GM12878 (cell line): ENCODE data around the gene SCAF8. TPM values are rescaled to one million over a fixed set of nuclear protein-coding genes. Genes with fewer than 3 reads are reported as not detected.

Source experiments
- ATAC-seq: fragments of 200-7000 bp; cut with Tn5 transposase; 3 replicates; pipeline ENCODE4 v1.9.1; 2020; ENCODE audit warnings: mild to moderate bottlenecking, moderate library complexity
- Bru-seq: library from RNA; stranded (reverse); fragments of 400-500 nt; gene quantifications from one replicate; lab custom pipeline; 2021; lab: Mats Ljungman, UMichigan
- BruChase-seq, 2 experiments: library from RNA; stranded (reverse); fragments of 400-500 nt; gene quantifications; one replicate each; lab custom pipeline; 2021; lab: Mats Ljungman, UMichigan
- BruUV-seq: library from RNA; stranded (reverse); fragments of 400-500 nt; replicated peaks from 2 replicates; lab custom pipeline; 2021; lab: Mats Ljungman, UMichigan
- CTCF ChIA-PET: fragments of 300-600 bp; sonication (Branson Sonifier 250); formaldehyde crosslinking; extraction: SDS; loops from one replicate; lab custom pipeline; 2021; ENCODE audit warnings: inconsistent platforms; lab: Yijun Ruan, JAX
- POLR2A ChIA-PET: fragments of 350-600 bp; formaldehyde crosslinking; extraction: SDS; loops from one replicate; lab custom pipeline; 2021; ENCODE audit warnings: inconsistent platforms; lab: Charles Lee
- RAD21 ChIA-PET: fragments of 300-600 bp; sonication (Branson Sonifier 250); formaldehyde crosslinking; loops from one replicate; lab custom pipeline; 2023; ENCODE audit warnings: antibody characterized with exemption; ENCODE audit not compliant: unreplicated experiment; lab: Charles Lee
- SMC1A ChIA-PET: fragments of 300-600 bp; sonication (Branson Sonifier 250); formaldehyde crosslinking; loops from one replicate; lab custom pipeline; 2023; ENCODE audit not compliant: unreplicated experiment, uncharacterized antibody; lab: Charles Lee
- DNase-seq: peaks from one replicate; pipeline ENCODE4 v3.0.0-alpha.2; 2011; ENCODE audit warnings: low read depth, low spot score
- FAIRE-seq: peaks from 3 replicates; lab custom pipeline; 2011; peaks lifted over from hg19 to GRCh38; lab: Jason Lieb, UNC
- H2AFZ ChIP-seq: 2 replicates; pipeline ENCODE4 v1.6.0; 2011; ENCODE audit warnings: low read depth, low read length, control low read depth; ENCODE audit not compliant: control insufficient read depth
- H3K27ac ChIP-seq: 2 replicates; pipeline ENCODE4 v1.5.1; 2011; ENCODE audit warnings: control low read depth; ENCODE audit not compliant: control insufficient read depth, insufficient read depth
- H3K27me3 ChIP-seq, 2 experiments: replicated peaks in 1 of 2; 2 replicates each; pipeline versions ENCODE4 v1.6.0 to v1.6.1; 2011; ENCODE audit warnings: low read length in 1 of 2; ENCODE audit not compliant: control insufficient read depth in 2 of 2, insufficient read depth in 2 of 2
- H3K36me3 ChIP-seq, 2 experiments: 2 replicates each; pipeline ENCODE4 v1.5.1; 2011; ENCODE audit warnings: low read length in 1 of 2; ENCODE audit not compliant: control insufficient read depth in 2 of 2, insufficient read depth in 2 of 2
- H3K4me1 ChIP-seq: 2 replicates; pipeline ENCODE4 v1.6.1; 2011; ENCODE audit warnings: mild to moderate bottlenecking, low read length, moderate library complexity, mixed read lengths; ENCODE audit not compliant: control insufficient read depth, insufficient read depth
- H3K4me2 ChIP-seq: 2 replicates; pipeline ENCODE4 v1.6.0; 2011; ENCODE audit warnings: control low read depth; ENCODE audit not compliant: control insufficient read depth, insufficient read depth
- H3K4me3 ChIP-seq: fragments of 200-600 bp; sonication (generic); 2 replicates; pipeline ENCODE4 v1.5.1; 2016
- H3K79me2 ChIP-seq: 2 replicates; pipeline ENCODE4 v1.6.0; 2011; ENCODE audit warnings: low read length; ENCODE audit not compliant: control insufficient read depth, insufficient read depth
- H3K9ac ChIP-seq: 2 replicates; pipeline ENCODE4 v1.8.0; 2011; ENCODE audit warnings: low read length, control low read depth, mixed read lengths; ENCODE audit not compliant: control insufficient read depth, insufficient read depth
- H3K9me3 ChIP-seq: replicated peaks from 3 replicates; pipeline ENCODE4 v1.5.1; 2011; ENCODE audit warnings: mild to moderate bottlenecking, low read length; ENCODE audit not compliant: control insufficient read depth, insufficient read depth
- H4K20me1 ChIP-seq: 2 replicates; pipeline ENCODE4 v1.6.0; 2011; ENCODE audit not compliant: control insufficient read depth, insufficient read depth
- EZH2 ChIP-seq: IDR thresholded peaks from 2 replicates; pipeline ENCODE4 v1.6.1; 2012; ENCODE audit warnings: low read depth, mild to moderate bottlenecking, control low read depth, inconsistent platforms, low read length, borderline replicate concordance; ENCODE audit not compliant: control insufficient read depth
- GABPA ChIP-seq: IDR thresholded peaks from 2 replicates; pipeline ENCODE4 v1.6.1; 2014; ENCODE audit warnings: antibody characterized with exemption, low read depth, mild to moderate bottlenecking, inconsistent platforms
- JUNB ChIP-seq: IDR thresholded peaks from 2 replicates; pipeline ENCODE4 v1.6.1; 2016; ENCODE audit warnings: antibody characterized with exemption, mild to moderate bottlenecking
- LARP7 ChIP-seq: fragments of 450-650 bp; IDR thresholded peaks from 2 replicates; pipeline ENCODE4 v1.6.1; 2017; ENCODE audit warnings: mild to moderate bottlenecking
- MEF2B ChIP-seq: fragments of 450-650 bp; IDR thresholded peaks from 2 replicates; pipeline ENCODE4 v1.6.1; 2018; ENCODE audit warnings: mild to moderate bottlenecking, moderate library complexity; ENCODE audit not compliant: partially characterized antibody, poor library complexity, severe bottlenecking
- MYB ChIP-seq: fragments of 150-350 bp; IDR thresholded peaks from 2 replicates; pipeline ENCODE4 v1.6.1; 2014; ENCODE audit warnings: mild to moderate bottlenecking, low read depth, low read length, borderline replicate concordance
- NBN ChIP-seq: fragments of 450-650 bp; IDR thresholded peaks from 2 replicates; pipeline ENCODE4 v1.6.1; 2016
- NFYB ChIP-seq: IDR thresholded peaks from 2 replicates; pipeline ENCODE4 v1.6.1; 2011; ENCODE audit warnings: low read depth, mild to moderate bottlenecking, low read length, improper control_type of control experiment, moderate library complexity; ENCODE audit not compliant: insufficient read depth
- NKRF ChIP-seq: fragments of 450-650 bp; conservative IDR thresholded peaks from 2 replicates; pipeline ENCODE4 v1.6.1; 2017; ENCODE audit warnings: mild to moderate bottlenecking, moderate library complexity
- RAD21 ChIP-seq: IDR thresholded peaks from 2 replicates; pipeline ENCODE4 v1.6.1; 2011; ENCODE audit warnings: mild to moderate bottlenecking, low read depth, low read length, moderate library complexity; ENCODE audit not compliant: insufficient read depth
- SMARCA5 ChIP-seq: fragments of 450-650 bp; IDR thresholded peaks from 2 replicates; pipeline ENCODE4 v1.6.1; 2017; ENCODE audit warnings: mild to moderate bottlenecking
- TARDBP ChIP-seq: IDR thresholded peaks from 2 replicates; pipeline ENCODE4 v1.6.1; 2016; ENCODE audit warnings: borderline replicate concordance
- ZNF274 ChIP-seq: IDR thresholded peaks from one replicate; pipeline ENCODE4 v1.8.0; 2011; ENCODE audit not compliant: insufficient read length, insufficient read depth
- WGBS: methylation state at CpG from one replicate; pipeline ENCODE4 v1.1.6; 2016; ENCODE audit warnings: low lambda C conversion rate; ENCODE audit not compliant: insufficient replicate concordance, insufficient coverage; ENCODE audit errors: missing lambda C conversion rate; 5-methylcytosine and 5-hydroxymethylcytosine counted together
- in situ Hi-C: fragments of 300-500 bp; cut with MboI; formaldehyde crosslinking; loops from 9 replicates; pipeline ENCODE4 v1.14.3; 2018; ENCODE audit warnings: mixed read lengths
- intact Hi-C: fragments of 100-400 bp; cut with micrococcal nuclease; formaldehyde crosslinking; loops from one replicate; pipeline ENCODE4 v1.14.2; 2022; ENCODE audit not compliant: unreplicated experiment
- long read RNA-seq, 2 experiments: library from polyadenylated mRNA; unstranded; transcript quantifications; one replicate each; pipeline ENCODE4 v2.0.0, GENCODE V29; 2019 to 2020
- polyA minus RNA-seq, 3 experiments: library from RNA; depleted of rRNA, polyadenylated mRNA; stranded (reverse); fragments of >200 nt; gene quantifications; 2 replicates each; pipeline ENCODE4 v1.2.3, GENCODE V29; 2011
- polyA plus RNA-seq, 11 experiments: library from polyadenylated mRNA; depleted of rRNA in 4 of 11; unstranded in 6 of 11; stranded (reverse) in 5 of 11; fragments of >200 nt; fragmentation: Nextera tagmentation in 4 of 11; fragmentation: Illumina TruSeq in 1 of 11; extraction: Ambion mirVana in 4 of 11; extraction: Trizol in 1 of 11; gene quantifications; 1 replicate in 1 of 11; 2 replicates in 10 of 11; pipeline versions ENCODE4 v1.2.1 to v1.2.3, GENCODE V29; 2011 to 2016; ENCODE audit warnings: inconsistent platforms in 2 of 11, missing spikeins in 2 of 11, low read depth in 1 of 11
- total RNA-seq, 4 experiments: library from RNA; depleted of rRNA in 3 of 4; stranded (reverse); fragments of >200 nt in 3 of 4; fragmentation: Illumina TruSeq in 1 of 4; extraction: Trizol in 1 of 4; gene quantifications; 2 replicates each; pipeline versions ENCODE4 v1.2.1 to v1.2.3, GENCODE V29; 2013 to 2021
- TF ChIP-seq, protein P1 (sequence below): IDR thresholded peaks from 2 replicates; pipeline ENCODE4 v1.6.1; 2011; ENCODE audit warnings: low read depth, mild to moderate bottlenecking, low read length, moderate library complexity, borderline replicate concordance; ENCODE audit errors: extremely low read depth

Gene SCAF8, protein sequence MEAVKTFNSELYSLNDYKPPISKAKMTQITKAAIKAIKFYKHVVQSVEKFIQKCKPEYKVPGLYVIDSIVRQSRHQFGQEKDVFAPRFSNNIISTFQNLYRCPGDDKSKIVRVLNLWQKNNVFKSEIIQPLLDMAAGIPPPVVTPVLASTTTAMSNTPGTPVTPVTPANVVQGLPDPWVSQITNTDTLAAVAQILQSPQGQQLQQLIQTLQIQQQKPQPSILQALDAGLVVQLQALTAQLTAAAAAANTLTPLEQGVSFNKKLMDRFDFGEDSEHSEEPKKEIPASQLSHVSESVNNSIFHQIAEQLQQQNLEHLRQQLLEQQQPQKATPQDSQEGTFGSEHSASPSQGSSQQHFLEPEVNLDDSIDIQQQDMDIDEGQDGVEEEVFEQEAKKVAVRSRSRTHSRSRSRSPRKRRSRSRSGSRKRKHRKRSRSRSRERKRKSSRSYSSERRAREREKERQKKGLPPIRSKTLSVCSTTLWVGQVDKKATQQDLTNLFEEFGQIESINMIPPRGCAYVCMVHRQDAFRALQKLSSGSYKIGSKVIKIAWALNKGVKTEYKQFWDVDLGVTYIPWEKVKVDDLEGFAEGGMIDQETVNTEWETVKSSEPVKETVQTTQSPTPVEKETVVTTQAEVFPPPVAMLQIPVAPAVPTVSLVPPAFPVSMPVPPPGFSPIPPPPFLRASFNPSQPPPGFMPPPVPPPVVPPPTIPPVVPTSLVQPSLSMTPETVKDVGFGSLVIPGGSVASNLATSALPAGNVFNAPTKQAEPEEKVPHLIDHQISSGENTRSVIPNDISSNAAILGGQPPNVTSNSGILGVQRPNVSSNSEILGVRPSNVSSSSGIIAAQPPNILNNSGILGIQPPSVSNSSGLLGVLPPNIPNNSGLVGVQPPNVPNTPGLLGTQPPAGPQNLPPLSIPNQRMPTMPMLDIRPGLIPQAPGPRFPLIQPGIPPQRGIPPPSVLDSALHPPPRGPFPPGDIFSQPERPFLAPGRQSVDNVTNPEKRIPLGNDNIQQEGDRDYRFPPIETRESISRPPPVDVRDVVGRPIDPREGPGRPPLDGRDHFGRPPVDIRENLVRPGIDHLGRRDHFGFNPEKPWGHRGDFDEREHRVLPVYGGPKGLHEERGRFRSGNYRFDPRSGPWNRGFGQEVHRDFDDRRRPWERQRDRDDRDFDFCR (N-terminal part only)
- total RNA-seq (2013; cell fraction: nucleolus; rRNA removed), result 61.6 and 70.8 TPM in 2 replicates
- 17.6 TPM in 2 replicates for total RNA-seq (2014; rRNA removed)
- total RNA-seq (2014; rRNA removed; fragmentation: Illumina TruSeq; extraction: Trizol), result 24.7 and 25.9 TPM in 2 replicates
- 27.0 and 28.8 TPM in 2 replicates for total RNA-seq (2021)
- 10.2 TPM for polyA plus RNA-seq (2011; ENCODE audit: low read depth)
- 20.8 and 20.9 TPM in 2 replicates for polyA plus RNA-seq (2011; rRNA removed)
- 13.8 and 17.0 TPM in 2 replicates for polyA plus RNA-seq (2011; cell fraction: cytosol; rRNA removed)
- 21.9 and 22.2 TPM in 2 replicates for polyA plus RNA-seq (2011; cell fraction: nucleus; rRNA removed)
- polyA plus RNA-seq (2012), result 15.4 and 16.9 TPM in 2 replicates
- 27.9 and 35.0 TPM in 2 replicates for polyA plus RNA-seq (2014; fragmentation: Illumina TruSeq; extraction: Trizol)
- polyA plus RNA-seq (2014; fragmentation: Nextera tagmentation; extraction: Ambion mirVana), result 1 to 10 TPM; 8.1 to 8.5 TPM
- 13.0 and 14.0 TPM in 2 replicates for polyA plus RNA-seq (2014; rRNA removed)
- polyA plus RNA-seq (2016; fragmentation: Nextera tagmentation; extraction: Ambion mirVana), result 10 to 100 TPM; 12.4 to 14.2 TPM
- polyA minus RNA-seq (2011; rRNA and poly(A)+ RNA removed), result 29.6 and 31.4 TPM in 2 replicates
- 15.0 and 15.4 TPM in 2 replicates for polyA minus RNA-seq (2011; cell fraction: cytosol; rRNA and poly(A)+ RNA removed)
- 21.9 and 36.8 TPM in 2 replicates for polyA minus RNA-seq (2011; cell fraction: nucleus; rRNA and poly(A)+ RNA removed)
- percentile 94 among the genes with signal in this experiment for Bru-seq, nascent RNA
- BruChase-seq, experiment 1, labeled RNA remaining after a 6-hour chase, result percentile 89 among the genes with signal in this experiment
- percentile 91 among the genes with signal in this experiment for BruChase-seq, experiment 2, labeled RNA remaining after a 2-hour chase
- long read RNA-seq, experiment 1, partial matches to known transcripts, result 0 of 2 reads
- long read RNA-seq, experiment 1, other reads (novel, unspliced or antisense), result 2 of 2 reads
- long read RNA-seq, experiment 2, partial matches to known transcripts, result 21 of 23 reads
- long read RNA-seq, experiment 2, other reads (novel, unspliced or antisense), result 2 of 23 reads

GRCh38 chr6:154733183-154733625 lies at the start of gene SCAF8:
SCAF8 (plus strand) TSS chr6:154733416; CDS start chr6:154733901, 485 bp downstream.
- peak; percentile 87 for ATAC-seq
- TF ChIP-seq NKRF (peak; percentile 85), JUNB (no peak), RAD21 (peak; percentile 50), GABPA (no peak), MEF2B (no peak), NFYB (no peak), EZH2 (no peak), NBN (peak; percentile 33; the same call in 1 of the 2 replicates), ZNF274 (no peak), SMARCA5 (peak; percentile 100), TARDBP (peak; percentile 22; the same call in 1 of the 2 replicates), LARP7 (peak; percentile 98), MYB (no peak)
- TF ChIP-seq, protein P1, sequence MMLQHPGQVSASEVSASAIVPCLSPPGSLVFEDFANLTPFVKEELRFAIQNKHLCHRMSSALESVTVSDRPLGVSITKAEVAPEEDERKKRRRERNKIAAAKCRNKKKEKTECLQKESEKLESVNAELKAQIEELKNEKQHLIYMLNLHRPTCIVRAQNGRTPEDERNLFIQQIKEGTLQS, result no peak

More at GRCh38 chr6:154733183-154733625, at the start of gene SCAF8:
- RAD21 ChIA-PET, result no interaction called here
- intact Hi-C loops, result loop anchor here (1.0 to 10.0 kb wide), 5 partner anchors 39 to 582 kb away; partner anchors contain the start of gene TFB1M
- H3K27ac ChIP-seq, result peak within 1 kb of the TSS; percentile 96
- peak; percentile 23 for DNase-seq
- H3K4me3 ChIP-seq, result peak within 1 kb of the TSS; percentile 88
- CTCF ChIA-PET, result interaction anchor here (1.5 kb wide), 1 partner anchor 191 kb away, joined by 4 read pairs; no protein-coding TSS in a partner anchor
- WGBS, result under 1% methylated on average over 51 of the region's 61 CpGs
- H3K4me1 ChIP-seq, result peaks cover 5% of the 10 kb centered on the region; the same call in 1 of the 2 replicates
- peaks cover 45% of the 10 kb centered on the region for H3K79me2 ChIP-seq
- SMC1A ChIA-PET, result no interaction called here
- peak within 1 kb of the TSS; percentile 99 for H2AFZ ChIP-seq
- peak within 1 kb of the TSS; percentile 94 for H3K9ac ChIP-seq
- no TSS peak for BruUV-seq
- in situ Hi-C loops, result loop anchor here (25.0 kb wide), 1 partner anchor 1746 kb away; the partner anchor contains the start of gene FBXO5
- peaks cover 0 to 5% of the 10 kb centered on the region in 2 experiments; a peak in 1 of 4 replicates for H3K36me3 ChIP-seq
- H3K4me2 ChIP-seq, result peak within 1 kb of the TSS; percentile 82
- no peak for FAIRE-seq
- no peaks in the 10 kb centered on the region for H3K9me3 ChIP-seq
- no peaks in the 10 kb centered on the region; the same call in 1 of the 2 replicates for H4K20me1 ChIP-seq
- POLR2A ChIA-PET, result no interaction called here
- H3K27me3 ChIP-seq, result no peaks in the 10 kb centered on the region
